Immature natural killer cell (primary cell): Measurements from ENCODE around the gene CXorf49. TPM values are rescaled to one million over a fixed set of nuclear protein-coding genes. Genes with fewer than 3 reads are reported as not detected.
"Not testable (repeated sequence)": the region's sequence is repeated elsewhere in the genome, so short reads cannot be mapped to it uniquely, and the experiment has no call there.

Source experiments
- DNase-seq, 3 donors: peaks; one replicate each; pipeline ENCODE4 v3.0.0; 2022; ENCODE audit warnings: mixed read lengths in 1 of 3
- H3K27ac Mint-ChIP-seq, 6 donors: one replicate each; pipeline ENCODE4 v1.8.0; 2020; ENCODE audit warnings: mixed read lengths in 6 of 6, mild to moderate bottlenecking in 5 of 6, inconsistent platforms in 4 of 6, moderate library complexity in 3 of 6
- H3K27me3 Mint-ChIP-seq, 3 donors: one replicate each; pipeline ENCODE4 v1.8.0; 2020 to 2021; ENCODE audit warnings: low read depth in 3 of 3, mild to moderate bottlenecking in 3 of 3, mixed read lengths in 3 of 3, moderate library complexity in 3 of 3, inconsistent platforms in 1 of 3
- H3K36me3 Mint-ChIP-seq, 3 donors: one replicate each; pipeline ENCODE4 v1.8.0; 2020; ENCODE audit warnings: mixed read lengths in 3 of 3, inconsistent platforms in 2 of 3, mild to moderate bottlenecking in 2 of 3
- H3K4me1 Mint-ChIP-seq, 2 donors: one replicate each; pipeline ENCODE4 v1.8.0; 2020; ENCODE audit warnings: inconsistent platforms in 2 of 2, mild to moderate bottlenecking in 2 of 2, mixed read lengths in 2 of 2, moderate library complexity in 1 of 2
- H3K4me3 Mint-ChIP-seq, 5 donors: one replicate each; pipeline ENCODE4 v1.8.0; 2020; ENCODE audit warnings: mild to moderate bottlenecking in 5 of 5, mixed read lengths in 5 of 5, inconsistent platforms in 3 of 5, moderate library complexity in 3 of 5
- H3K9me3 Mint-ChIP-seq, 6 donors: one replicate each; pipeline ENCODE4 v1.8.0; 2020; ENCODE audit warnings: mild to moderate bottlenecking in 6 of 6, mixed read lengths in 6 of 6, inconsistent platforms in 4 of 6, moderate library complexity in 3 of 6
- polyA plus RNA-seq, 3 donors: library from polyadenylated mRNA; unstranded; fragments of 300-500 nt; fragmentation: Illumina TruSeq; gene quantifications; one replicate each; pipeline ENCODE4 v1.2.3, GENCODE V29; 2021

The CXorf49 gene
- polyA plus RNA-seq, 3 donors from 2014 or later: not detected

GRCh38 chrX:71697466-71698298 is 20.4 kb downstream of the CXorf49 start:
- H3K27ac Mint-ChIP-seq, H3K27me3 Mint-ChIP-seq, DNase-seq, H3K4me1 Mint-ChIP-seq, H3K4me3 Mint-ChIP-seq, H3K36me3 Mint-ChIP-seq, H3K9me3 Mint-ChIP-seq: not testable (repeated sequence)

- not testable (repeated sequence) for H3K4me3 Mint-ChIP-seq, DNase-seq, H3K9me3 Mint-ChIP-seq, H3K36me3 Mint-ChIP-seq, H3K27ac Mint-ChIP-seq, H3K27me3 Mint-ChIP-seq, H3K4me1 Mint-ChIP-seq
Measured at GRCh38 chrX:71696641-71697465, 21.2 kb downstream of the CXorf49 start.

- H3K27ac Mint-ChIP-seq: no peak overlapping the region
- no peaks in the 10 kb centered on the region for H3K36me3 Mint-ChIP-seq
- no peak overlapping the region for H3K4me3 Mint-ChIP-seq
- DNase-seq: no peak
- H3K27me3 Mint-ChIP-seq: peaks cover 2 to 4% (median 3%) of the 10 kb centered on the region in 3 donors
- H3K4me1 Mint-ChIP-seq: no peaks in the 10 kb centered on the region
- H3K9me3 Mint-ChIP-seq: no peaks in the 10 kb centered on the region
Measured at GRCh38 chrX:71679575-71680207, 38.4 kb downstream of the CXorf49 start.

GRCh38 chrX:71677195-71677594 is 40.9 kb downstream of the CXorf49 start:
- H3K27me3 Mint-ChIP-seq, H3K9me3 Mint-ChIP-seq, DNase-seq, H3K36me3 Mint-ChIP-seq, H3K4me3 Mint-ChIP-seq, H3K4me1 Mint-ChIP-seq, H3K27ac Mint-ChIP-seq: not testable (repeated sequence)

GRCh38 chrX:71676068-71676795 is 41.9 kb downstream of the CXorf49 start:
- not testable (repeated sequence) for H3K9me3 Mint-ChIP-seq, H3K36me3 Mint-ChIP-seq, H3K4me1 Mint-ChIP-seq, DNase-seq, H3K4me3 Mint-ChIP-seq, H3K27ac Mint-ChIP-seq, H3K27me3 Mint-ChIP-seq

- H3K4me3 Mint-ChIP-seq, H3K9me3 Mint-ChIP-seq: not testable (repeated sequence)
Measured at GRCh38 chrX:71675636-71676035, 42.4 kb downstream of the CXorf49 start.

GRCh38 chrX:71671938-71672337 is 46.1 kb downstream of the CXorf49 start:
- Mint-ChIP-seq H3K36me3 (no peaks in the 10 kb centered on the region), H3K27ac (peak overlapping the region in 1 of 6 donors; percentile 30), H3K4me1 (peaks cover 0 to 3% of the 10 kb centered on the region in 2 donors), H3K4me3 (no peak overlapping the region), H3K27me3 (peaks cover 2 to 18% (median 4%) of the 10 kb centered on the region in 3 donors), H3K9me3 (no peaks in the 10 kb centered on the region)
- no peak for DNase-seq

More at GRCh38 chrX:71675636-71676035, 42.4 kb downstream of the CXorf49 start:
- not testable (repeated sequence) for H3K27ac Mint-ChIP-seq, H3K4me1 Mint-ChIP-seq, H3K27me3 Mint-ChIP-seq, H3K36me3 Mint-ChIP-seq, DNase-seq

GRCh38 chrX:71671043-71671780 is 46.9 kb downstream of the CXorf49 start:
- H3K27me3 Mint-ChIP-seq: peaks cover 2 to 18% (median 4%) of the 10 kb centered on the region in 3 donors
- H3K27ac Mint-ChIP-seq: no peak overlapping the region
- no peaks in the 10 kb centered on the region for H3K36me3 Mint-ChIP-seq
- no peaks in the 10 kb centered on the region for H3K9me3 Mint-ChIP-seq
- H3K4me1 Mint-ChIP-seq: peaks cover 0 to 3% of the 10 kb centered on the region in 2 donors
- H3K4me3 Mint-ChIP-seq: peak overlapping the region in 1 of 5 donors; percentile 35
- DNase-seq: no peak

GRCh38 chrX:71669947-71670346 is 48.1 kb downstream of the CXorf49 start:
- H3K27ac Mint-ChIP-seq, H3K36me3 Mint-ChIP-seq, H3K4me3 Mint-ChIP-seq, DNase-seq, H3K9me3 Mint-ChIP-seq, H3K4me1 Mint-ChIP-seq: not testable (repeated sequence)
- peaks cover 2 to 18% (median 4%) of the 10 kb centered on the region in 3 donors for H3K27me3 Mint-ChIP-seq

- Mint-ChIP-seq H3K27ac (no peak overlapping the region), H3K36me3 (no peaks in the 10 kb centered on the region)
Measured at GRCh38 chrX:71669492-71669891, 48.6 kb downstream of the CXorf49 start.

GRCh38 chrX:71668248-71668595 is 49.9 kb downstream of the CXorf49 start:
- H3K27me3 Mint-ChIP-seq: peaks cover 3 to 17% (median 5%) of the 10 kb centered on the region in 3 donors
- H3K27ac Mint-ChIP-seq: no peak overlapping the region
- H3K36me3 Mint-ChIP-seq: no peaks in the 10 kb centered on the region
- DNase-seq: no peak
- no peak overlapping the region for H3K4me3 Mint-ChIP-seq
- H3K9me3 Mint-ChIP-seq: no peaks in the 10 kb centered on the region
- peaks cover 4 to 5% of the 10 kb centered on the region in 2 donors for H3K4me1 Mint-ChIP-seq

More at GRCh38 chrX:71669492-71669891, 48.6 kb downstream of the CXorf49 start:
- Mint-ChIP-seq H3K27me3 (peaks cover 2 to 18% (median 4%) of the 10 kb centered on the region in 3 donors), H3K4me1 (peaks cover 0 to 3% of the 10 kb centered on the region in 2 donors), H3K4me3 (no peak overlapping the region), H3K9me3 (no peaks in the 10 kb centered on the region)
- DNase-seq: no peak

- H3K36me3 Mint-ChIP-seq: no peaks in the 10 kb centered on the region
- H3K27ac Mint-ChIP-seq: no peak within 1 kb of the TSS
- H3K27me3 Mint-ChIP-seq: peaks cover 3 to 17% (median 3%) of the 10 kb centered on the region in 3 donors
- no peak for DNase-seq
- H3K9me3 Mint-ChIP-seq: no peaks in the 10 kb centered on the region
- H3K4me3 Mint-ChIP-seq: no peak within 1 kb of the TSS
- H3K4me1 Mint-ChIP-seq: peaks cover 10 to 12% of the 10 kb centered on the region in 2 donors
Measured at GRCh38 chrX:71667328-71668247, 50.5 kb downstream of the CXorf49 start, which contains the start of gene LOC101059915. Gene LOC101059915 (plus strand): TSS chrX:71667546.
